GM21786 (cell line): ENCODE results near the gene TOP2B.

Experiments used
- ATAC-seq: cut with Tn5 transposase; IDR thresholded peaks from one replicate; pipeline ENCODE4 v1.9.1; 2021; ENCODE audit not compliant: unreplicated experiment

TOP2B gene

GRCh38 chr3:25564075-25564474 is 100.6 kb downstream of the TOP2B start:
- no peak for ATAC-seq

- ATAC-seq: no peak
Measured at GRCh38 chr3:25563601-25564000, 101.1 kb downstream of the TOP2B start.

GRCh38 chr3:25558796-25559195 is 105.9 kb downstream of the TOP2B start:
- ATAC-seq: no peak

GRCh38 chr3:25558121-25558520 is 106.6 kb downstream of the TOP2B start:
- ATAC-seq: no peak

- ATAC-seq: no peak
Measured at GRCh38 chr3:25557694-25558093, 107.0 kb downstream of the TOP2B start.

GRCh38 chr3:25556447-25556846 is 108.3 kb downstream of the TOP2B start:
- no peak for ATAC-seq

- no peak for ATAC-seq
Measured at GRCh38 chr3:25555695-25556437, 108.8 kb downstream of the TOP2B start.

- no peak for ATAC-seq
Measured at GRCh38 chr3:25554376-25554775, 110.3 kb downstream of the TOP2B start.

- no peak for ATAC-seq
Measured at GRCh38 chr3:25552251-25552650, 112.5 kb downstream of the TOP2B start.

GRCh38 chr3:25548836-25549235 is 115.9 kb downstream of the TOP2B start:
- no peak for ATAC-seq

- ATAC-seq: no peak
Measured at GRCh38 chr3:25547943-25548674, 116.6 kb downstream of the TOP2B start.
